Measurements from ENCODE around the gene OOSP4B. TPM values are rescaled to one million over a fixed set of nuclear protein-coding genes. Genes with fewer than 3 reads are reported as not detected.

Gene OOSP4B
- polyA plus RNA-seq (not detected in 3 replicates), polyA minus RNA-seq (not detected in 3 replicates)
- polyA plus RNA-seq (2011; ENCODE audit: low read depth), result not detected
- not detected in 2 replicates for polyA plus RNA-seq (2011; cell fraction: cytosol; rRNA removed)
- polyA plus RNA-seq (2011; cell fraction: nucleus; rRNA removed), result not detected in 2 replicates
- polyA plus RNA-seq (2012; ENCODE audit: low replicate concordance), result not detected in 2 replicates
- not detected for polyA minus RNA-seq (2011; cell fraction: cytosol; rRNA and poly(A)+ RNA removed)
- polyA minus RNA-seq (2011; cell fraction: nucleus; rRNA and poly(A)+ RNA removed), result not detected in 2 replicates

GRCh38 chr11:60016881-60017280, at the start of gene OOSP4B:
OOSP4B (plus strand) TSS chr11:60017181.
- no peaks in the 10 kb centered on the region for H3K9me1 ChIP-seq (ENCODE audit: control insufficient read depth, extremely low read depth, insufficient read depth, low read length)

GRCh38 chr11:59967677-59968394, 49.1 kb upstream of the OOSP4B start:
- H3K9me3 ChIP-seq (ENCODE audit: control insufficient read depth, low read depth, low read length), result no peaks in the 10 kb centered on the region
- no peak overlapping the region for H3K4me2 ChIP-seq (ENCODE audit: control insufficient read depth, extremely low read depth, insufficient read depth, low read depth, low read length)
- no peak overlapping the region for H3K9ac ChIP-seq (ENCODE audit: control insufficient read depth, extremely low read depth, insufficient read depth, low read length)
- H2AFZ ChIP-seq (ENCODE audit: control insufficient read depth, low read length), result no peak overlapping the region
- dilution Hi-C loops (cut with MboI; ENCODE audit: extremely low pct_ligation_motif_present, low sequenced_read_pairs), result no loop called here
- H4K20me1 ChIP-seq (ENCODE audit: control insufficient read depth, extremely low read depth, insufficient read depth, low read length), result no peaks in the 10 kb centered on the region
- no peaks in the 10 kb centered on the region for H3K79me2 ChIP-seq (ENCODE audit: control insufficient read depth, insufficient read depth, low read length)
- no peaks in the 10 kb centered on the region for H3K36me3 ChIP-seq (ENCODE audit: control insufficient read depth in 2 of 2, extremely low read depth in 1 of 2, insufficient read depth in 2 of 2, low read length in 2 of 2)
- no peak overlapping the region for H3K27ac ChIP-seq (ENCODE audit: control insufficient read depth, insufficient read depth, low read length)
- DNase-seq (ENCODE audit: low read depth, low spot score) (no peak), FAIRE-seq (no peak)
- no peak overlapping the region for H3K4me3 ChIP-seq (ENCODE audit: control insufficient read depth in 2 of 3, extremely low read depth in 1 of 3, insufficient read depth in 2 of 3, low read depth in 1 of 3, low read length in 3 of 3)
- TF ChIP-seq EZH2 (IDR thresholded peaks at IDR 0.05; ENCODE audit: low read length) (no peak), CTCF (optimal IDR thresholded peaks at IDR 0.05 in 1 of 3, IDR thresholded peaks at IDR 0.05 in 1 of 3, conservative IDR thresholded peaks at IDR 0.05 in 1 of 3; ENCODE audit: extremely low read depth in 1 of 3, insufficient read depth in 2 of 3, low read length in 3 of 3) (no peak)
- no peaks in the 10 kb centered on the region for H3K27me3 ChIP-seq (ENCODE audit: control insufficient read depth, extremely low read depth, insufficient read depth, low read length)
- no peaks in the 10 kb centered on the region for H3K9me1 ChIP-seq (ENCODE audit: control insufficient read depth, extremely low read depth, insufficient read depth, low read length)
- no peaks in the 10 kb centered on the region for H3K4me1 ChIP-seq (ENCODE audit: control insufficient read depth, extremely low read depth, insufficient read depth, low read length)

More at GRCh38 chr11:60016881-60017280, at the start of gene OOSP4B:
- Histone ChIP-seq H3K9ac (ENCODE audit: control insufficient read depth, extremely low read depth, insufficient read depth, low read length) (no peak within 1 kb of the TSS), H2AFZ (ENCODE audit: control insufficient read depth, low read length) (no peak within 1 kb of the TSS), H4K20me1 (ENCODE audit: control insufficient read depth, extremely low read depth, insufficient read depth, low read length) (no peaks in the 10 kb centered on the region), H3K27ac (ENCODE audit: control insufficient read depth, insufficient read depth, low read length) (no peak within 1 kb of the TSS), H3K4me2 (ENCODE audit: control insufficient read depth, extremely low read depth, insufficient read depth, low read depth, low read length) (no peak within 1 kb of the TSS), H3K36me3 (ENCODE audit: control insufficient read depth in 2 of 2, extremely low read depth in 1 of 2, insufficient read depth in 2 of 2, low read length in 2 of 2) (no peaks in the 10 kb centered on the region), H3K9me3 (ENCODE audit: control insufficient read depth, low read depth, low read length) (no peaks in the 10 kb centered on the region), H3K4me3 (ENCODE audit: control insufficient read depth in 2 of 3, extremely low read depth in 1 of 3, insufficient read depth in 2 of 3, low read depth in 1 of 3, low read length in 3 of 3) (no peak within 1 kb of the TSS), H3K79me2 (ENCODE audit: control insufficient read depth, insufficient read depth, low read length) (no peaks in the 10 kb centered on the region), H3K4me1 (ENCODE audit: control insufficient read depth, extremely low read depth, insufficient read depth, low read length) (no peaks in the 10 kb centered on the region), H3K27me3 (ENCODE audit: control insufficient read depth, extremely low read depth, insufficient read depth, low read length) (no peaks in the 10 kb centered on the region)
- dilution Hi-C loops (cut with MboI; ENCODE audit: extremely low pct_ligation_motif_present, low sequenced_read_pairs), result no loop called here
- DNase-seq (ENCODE audit: low read depth, low spot score) (no peak), FAIRE-seq (no peak)
- TF ChIP-seq CTCF (optimal IDR thresholded peaks at IDR 0.05 in 1 of 3, IDR thresholded peaks at IDR 0.05 in 1 of 3, conservative IDR thresholded peaks at IDR 0.05 in 1 of 3; ENCODE audit: extremely low read depth in 1 of 3, insufficient read depth in 2 of 3, low read length in 3 of 3) (no peak), EZH2 (IDR thresholded peaks at IDR 0.05; ENCODE audit: low read length) (no peak)
